ENCODE data around the gene TGIF1. TPM values are rescaled to one million over a fixed set of nuclear protein-coding genes. Genes with fewer than 3 reads are reported as not detected.
A peak's percentile ranks its signal among the peaks of the same experiment; 100 is the strongest.

Gene TGIF1
- total RNA-seq, 1 experiment from 2014 or later, result 110 TPM

DNA sequence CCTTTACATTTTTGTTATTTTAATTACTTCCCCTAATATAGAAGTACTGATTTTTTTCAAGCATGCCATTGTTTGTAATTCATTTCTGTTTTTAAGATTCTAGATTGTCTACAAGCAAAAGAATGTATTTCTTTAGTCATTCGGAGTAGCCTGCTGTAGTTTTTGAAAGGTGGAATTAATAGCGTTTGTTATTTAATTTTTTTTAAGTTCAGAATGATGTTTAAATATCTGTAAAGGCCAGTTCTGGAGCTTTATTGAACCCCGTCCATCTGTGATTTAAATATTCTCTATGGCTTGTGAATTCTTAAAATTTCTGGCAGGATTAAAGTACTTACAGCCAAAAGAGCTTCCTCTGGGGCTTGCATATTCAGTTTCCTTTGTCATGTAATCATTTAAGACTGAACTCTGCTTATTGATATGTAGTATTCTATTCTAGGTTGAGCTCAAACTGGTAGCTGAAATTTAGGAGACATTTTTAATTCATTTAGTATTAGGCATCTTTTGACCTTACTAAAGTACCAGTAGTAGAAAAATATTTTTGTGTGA, 5.2 kb downstream of the TGIF1 start:
- Histone ChIP-seq H3K27me3 (ENCODE audit: low read length) (no peaks in the 10 kb centered on the region), H3K36me3 (ENCODE audit: insufficient read depth, low read length) (peaks cover 48% of the 10 kb centered on the region), H2AFZ (ENCODE audit: low read length) (no peak overlapping the region), H4K20me1 (ENCODE audit: insufficient read depth, low read depth, low read length) (peaks cover 24% of the 10 kb centered on the region), H3K79me2 (ENCODE audit: low read length) (peaks cover 74% of the 10 kb centered on the region), H3K9ac (ENCODE audit: low read length) (peak overlapping the region; percentile 96), H3K9me3 (ENCODE audit: low read length) (no peaks in the 10 kb centered on the region), H3K9me2 (replicated peaks; ENCODE audit: insufficient read depth, low read length) (no peaks in the 10 kb centered on the region), H3K4me3 (ENCODE audit: low read length) (peak overlapping the region; percentile 97), H3K27ac (ENCODE audit: low read length) (peak overlapping the region; percentile 89), H3K4me2 (ENCODE audit: low read depth, low read length, poor library complexity, severe bottlenecking) (peak overlapping the region; percentile 70), H3K4me1 (ENCODE audit: low read length) (peaks cover 44% of the 10 kb centered on the region)
- no peak for DNase-seq

DNA sequence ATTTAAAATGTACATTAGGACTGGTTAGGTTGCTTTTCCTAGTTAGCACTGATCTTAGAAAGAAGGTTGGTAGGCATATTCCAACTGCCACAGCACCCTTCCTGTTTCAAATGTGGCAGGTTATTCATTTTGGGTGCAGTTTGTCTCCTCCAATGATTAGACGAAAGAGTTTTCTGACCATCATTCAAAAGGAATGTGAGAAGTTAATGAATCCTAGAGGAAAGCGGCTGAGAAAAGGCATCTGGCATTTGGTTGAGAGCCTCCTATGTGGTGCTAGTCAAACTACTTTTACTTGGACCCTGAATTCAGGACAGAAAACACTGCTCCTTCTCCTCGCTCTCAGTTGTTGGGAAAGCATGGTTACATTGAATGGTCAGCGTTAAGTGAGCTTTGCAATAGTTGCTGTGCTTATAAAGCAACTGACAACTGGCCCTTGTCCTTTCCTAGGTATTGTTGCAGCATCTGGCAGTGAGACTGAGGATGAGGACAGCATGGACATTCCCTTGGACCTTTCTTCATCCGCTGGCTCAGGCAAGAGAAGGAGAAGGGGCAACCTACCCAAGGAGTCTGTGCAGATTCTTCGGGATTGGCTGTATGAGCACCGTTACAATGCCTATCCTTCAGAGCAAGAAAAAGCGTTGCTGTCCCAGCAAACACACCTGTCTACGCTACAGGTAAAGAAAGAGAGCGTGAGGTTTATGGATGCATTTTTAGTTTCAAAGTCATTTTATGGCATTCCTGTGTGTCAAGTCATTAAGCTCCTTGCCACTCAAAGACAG, 6.1 kb downstream of the TGIF1 start:
- H4K20me1 ChIP-seq (ENCODE audit: insufficient read depth, low read depth, low read length), result peaks cover 24% of the 10 kb centered on the region
- peaks cover 56% of the 10 kb centered on the region for H3K36me3 ChIP-seq (ENCODE audit: insufficient read depth, low read length)
- no peak overlapping the region for H2AFZ ChIP-seq (ENCODE audit: low read length)
- H3K27me3 ChIP-seq (ENCODE audit: low read length), result no peaks in the 10 kb centered on the region
- H3K27ac ChIP-seq (ENCODE audit: low read length), result peak overlapping the region; percentile 89; the same call in 1 of the 2 replicates
- peaks cover 66% of the 10 kb centered on the region for H3K79me2 ChIP-seq (ENCODE audit: low read length)
- no peak overlapping the region for H3K4me3 ChIP-seq (ENCODE audit: low read length)
- H3K9me3 ChIP-seq (ENCODE audit: low read length), result no peaks in the 10 kb centered on the region
- no peak overlapping the region for H3K4me2 ChIP-seq (ENCODE audit: low read depth, low read length, poor library complexity, severe bottlenecking)
- peaks cover 44% of the 10 kb centered on the region for H3K4me1 ChIP-seq (ENCODE audit: low read length)
- no peaks in the 10 kb centered on the region for H3K9me2 ChIP-seq (replicated peaks; ENCODE audit: insufficient read depth, low read length)
- no peak overlapping the region for H3K9ac ChIP-seq (ENCODE audit: low read length)
- DNase-seq, result no peak

DNA sequence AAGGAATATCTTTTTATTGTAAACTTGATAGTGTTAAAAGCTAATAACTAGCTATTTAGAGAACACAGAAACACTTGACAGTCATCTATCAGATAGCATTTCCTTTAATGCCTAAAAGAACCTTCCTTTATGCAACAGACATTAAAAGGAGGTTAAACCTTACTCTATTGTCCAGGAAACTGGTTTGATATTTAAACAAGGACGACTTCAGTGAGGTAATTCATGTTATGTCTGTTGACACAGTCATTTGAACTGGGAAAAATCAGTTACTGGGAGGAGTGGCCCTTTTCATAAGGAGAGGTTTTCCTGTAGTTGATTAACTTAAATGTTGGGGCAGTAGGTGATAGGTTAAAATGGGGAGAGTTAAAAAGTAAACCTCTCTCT, 6.7 kb downstream of the TGIF1 start:
- Histone ChIP-seq H3K79me2 (ENCODE audit: low read length) (peaks cover 60% of the 10 kb centered on the region), H2AFZ (ENCODE audit: low read length) (no peak overlapping the region), H3K27me3 (ENCODE audit: low read length) (no peaks in the 10 kb centered on the region), H3K27ac (ENCODE audit: low read length) (no peak overlapping the region), H3K9me3 (ENCODE audit: low read length) (no peaks in the 10 kb centered on the region), H3K4me2 (ENCODE audit: low read depth, low read length, poor library complexity, severe bottlenecking) (no peak overlapping the region), H3K9ac (ENCODE audit: low read length) (no peak overlapping the region), H3K36me3 (ENCODE audit: insufficient read depth, low read length) (peaks cover 56% of the 10 kb centered on the region), H3K9me2 (replicated peaks; ENCODE audit: insufficient read depth, low read length) (no peaks in the 10 kb centered on the region), H4K20me1 (ENCODE audit: insufficient read depth, low read depth, low read length) (peaks cover 24% of the 10 kb centered on the region), H3K4me1 (ENCODE audit: low read length) (peaks cover 44% of the 10 kb centered on the region), H3K4me3 (ENCODE audit: low read length) (no peak overlapping the region)
- no peak for DNase-seq

DNA sequence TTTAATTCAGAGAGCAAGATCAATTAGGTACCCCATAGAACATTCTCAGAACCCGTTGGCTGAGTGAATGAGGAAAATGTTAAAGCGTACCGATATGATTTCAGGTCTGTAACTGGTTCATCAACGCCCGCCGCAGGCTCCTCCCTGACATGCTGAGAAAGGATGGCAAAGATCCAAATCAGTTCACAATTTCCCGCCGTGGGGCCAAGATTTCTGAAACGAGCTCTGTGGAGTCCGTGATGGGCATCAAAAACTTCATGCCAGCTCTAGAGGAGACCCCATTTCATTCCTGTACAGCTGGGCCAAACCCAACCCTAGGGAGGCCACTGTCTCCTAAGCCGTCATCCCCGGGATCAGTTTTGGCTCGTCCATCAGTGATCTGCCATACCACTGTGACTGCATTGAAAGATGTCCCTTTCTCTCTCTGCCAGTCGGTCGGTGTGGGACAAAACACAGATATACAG, 7.3 kb downstream of the TGIF1 start:
- Histone ChIP-seq H3K9me2 (replicated peaks; ENCODE audit: insufficient read depth, low read length) (no peaks in the 10 kb centered on the region), H3K27ac (ENCODE audit: low read length) (no peak overlapping the region), H2AFZ (ENCODE audit: low read length) (no peak overlapping the region), H3K4me1 (ENCODE audit: low read length) (peaks cover 44% of the 10 kb centered on the region), H3K9me3 (ENCODE audit: low read length) (no peaks in the 10 kb centered on the region), H4K20me1 (ENCODE audit: insufficient read depth, low read depth, low read length) (peaks cover 24% of the 10 kb centered on the region), H3K36me3 (ENCODE audit: insufficient read depth, low read length) (peaks cover 56% of the 10 kb centered on the region), H3K79me2 (ENCODE audit: low read length) (peaks cover 54% of the 10 kb centered on the region), H3K27me3 (ENCODE audit: low read length) (no peaks in the 10 kb centered on the region), H3K4me2 (ENCODE audit: low read depth, low read length, poor library complexity, severe bottlenecking) (no peak overlapping the region), H3K9ac (ENCODE audit: low read length) (no peak overlapping the region), H3K4me3 (ENCODE audit: low read length) (no peak overlapping the region)
- DNase-seq, result no peak

DNA sequence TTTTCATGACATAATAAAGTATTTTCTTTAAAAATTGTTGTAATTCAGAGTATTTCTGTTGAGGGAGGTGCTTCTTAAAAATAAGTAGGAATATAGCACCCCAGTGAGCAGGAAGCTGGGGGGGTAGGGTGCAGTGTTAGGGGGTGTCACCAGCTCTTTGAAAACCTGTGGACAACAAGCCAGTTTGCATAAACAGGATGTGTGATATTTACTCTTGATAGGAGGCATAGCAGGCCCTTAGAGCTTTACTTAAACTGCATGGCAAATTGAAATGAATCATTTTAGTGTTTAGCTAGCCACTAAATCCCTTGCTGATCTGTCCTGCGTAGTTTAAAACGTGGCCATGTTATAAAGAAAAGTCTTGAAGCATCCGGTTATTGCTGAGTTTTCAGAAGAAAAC, 8.4 kb downstream of the TGIF1 start:
- no peaks in the 10 kb centered on the region for H3K9me3 ChIP-seq (ENCODE audit: low read length)
- DNase-seq, result no peak
- no peaks in the 10 kb centered on the region for H3K27me3 ChIP-seq (ENCODE audit: low read length)
- H3K4me3 ChIP-seq (ENCODE audit: low read length), result no peak overlapping the region
- H3K9me2 ChIP-seq (replicated peaks; ENCODE audit: insufficient read depth, low read length), result no peaks in the 10 kb centered on the region
- no peak overlapping the region for H3K4me2 ChIP-seq (ENCODE audit: low read depth, low read length, poor library complexity, severe bottlenecking)
- H3K27ac ChIP-seq (ENCODE audit: low read length), result no peak overlapping the region
- H2AFZ ChIP-seq (ENCODE audit: low read length), result no peak overlapping the region
- peaks cover 56% of the 10 kb centered on the region for H3K36me3 ChIP-seq (ENCODE audit: insufficient read depth, low read length)
- H3K79me2 ChIP-seq (ENCODE audit: low read length), result peaks cover 43% of the 10 kb centered on the region
- peaks cover 33% of the 10 kb centered on the region for H3K4me1 ChIP-seq (ENCODE audit: low read length)
- H4K20me1 ChIP-seq (ENCODE audit: insufficient read depth, low read depth, low read length), result peaks cover 24% of the 10 kb centered on the region
- no peak overlapping the region for H3K9ac ChIP-seq (ENCODE audit: low read length)

DNA sequence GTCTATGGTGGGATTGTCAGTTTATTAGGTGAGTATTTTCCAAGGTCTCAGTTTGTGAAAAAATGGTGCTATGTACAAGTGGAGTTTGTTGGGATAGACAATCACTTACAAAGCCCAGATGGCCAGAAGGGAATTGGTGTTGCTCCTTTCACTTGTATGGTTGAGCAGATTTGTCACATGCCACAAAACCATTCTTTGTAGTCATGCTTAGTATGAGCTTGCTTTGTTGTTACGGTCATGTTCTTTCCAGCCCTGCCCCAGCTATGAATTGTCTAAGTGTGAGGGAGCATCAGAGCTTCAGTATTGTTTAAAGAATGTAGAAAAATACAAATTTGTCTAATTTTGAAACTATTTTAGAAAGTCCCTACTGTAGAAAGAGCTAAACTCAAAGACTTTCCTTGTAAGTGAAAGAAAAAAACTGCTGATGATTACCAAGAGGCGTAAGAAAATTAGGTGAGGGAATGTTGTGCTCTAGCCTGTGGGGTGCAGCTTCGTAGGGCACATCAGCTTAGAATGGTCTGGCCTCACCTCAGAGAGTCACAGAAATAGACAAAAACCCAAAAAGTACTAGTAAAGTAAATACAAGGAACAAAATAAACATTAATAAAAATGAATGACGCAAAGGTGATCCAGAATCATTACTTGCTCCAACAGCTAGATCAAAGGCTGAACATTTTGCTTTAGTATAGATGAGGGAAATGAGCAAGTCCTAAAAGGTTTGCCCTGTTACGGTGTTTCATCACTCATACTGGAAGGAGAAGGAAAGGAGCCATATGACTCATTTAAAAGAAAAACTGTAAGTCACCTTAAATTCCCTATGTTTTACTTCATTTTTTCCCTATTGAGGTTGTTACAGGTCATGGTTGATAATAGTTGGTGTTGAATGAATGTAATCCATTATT, 9.2 kb downstream of the TGIF1 start:
- H3K4me3 ChIP-seq (ENCODE audit: low read length), result no peak overlapping the region
- peaks cover 24% of the 10 kb centered on the region for H3K4me1 ChIP-seq (ENCODE audit: low read length)
- no peaks in the 10 kb centered on the region for H3K9me3 ChIP-seq (ENCODE audit: low read length)
- no peaks in the 10 kb centered on the region for H3K27me3 ChIP-seq (ENCODE audit: low read length)
- H3K79me2 ChIP-seq (ENCODE audit: low read length), result peaks cover 35% of the 10 kb centered on the region
- H3K4me2 ChIP-seq (ENCODE audit: low read depth, low read length, poor library complexity, severe bottlenecking), result no peak overlapping the region
- H3K9ac ChIP-seq (ENCODE audit: low read length), result no peak overlapping the region
- peaks cover 24% of the 10 kb centered on the region for H4K20me1 ChIP-seq (ENCODE audit: insufficient read depth, low read depth, low read length)
- H3K36me3 ChIP-seq (ENCODE audit: insufficient read depth, low read length), result peaks cover 56% of the 10 kb centered on the region
- no peaks in the 10 kb centered on the region for H3K9me2 ChIP-seq (replicated peaks; ENCODE audit: insufficient read depth, low read length)
- no peak overlapping the region for H2AFZ ChIP-seq (ENCODE audit: low read length)
- H3K27ac ChIP-seq (ENCODE audit: low read length), result peak overlapping the region; percentile 1; the same call in 1 of the 2 replicates
- DNase-seq, result no peak

DNA sequence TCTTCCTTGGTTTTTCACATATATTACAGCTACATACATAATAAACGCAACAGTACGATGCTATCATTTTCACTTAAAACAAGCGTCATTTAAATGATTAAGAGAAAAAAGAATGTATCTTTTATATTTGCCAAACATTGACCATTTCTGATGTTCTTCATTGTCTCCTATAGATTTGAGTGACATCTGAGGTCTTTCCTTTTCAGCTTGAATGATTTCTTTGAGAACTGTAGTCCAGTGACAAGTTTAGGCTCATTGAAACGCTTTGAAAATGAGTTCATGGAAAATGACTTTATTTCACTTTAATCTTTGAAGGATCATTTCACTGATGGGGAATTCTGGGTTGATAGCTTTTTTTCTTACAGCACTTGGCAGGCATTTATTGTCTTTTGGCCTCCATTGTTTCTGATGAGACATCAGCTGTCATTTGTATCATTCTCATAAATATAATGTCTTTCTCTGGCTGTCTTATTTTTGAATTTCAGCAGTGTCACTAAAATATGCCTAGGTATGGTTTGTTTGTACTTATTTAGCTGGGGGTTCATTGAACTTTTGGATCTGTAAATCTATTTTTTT, 10.9 kb downstream of the TGIF1 start:
- Histone ChIP-seq H3K79me2 (ENCODE audit: low read length) (peaks cover 18% of the 10 kb centered on the region), H3K4me1 (ENCODE audit: low read length) (peaks cover 10% of the 10 kb centered on the region), H3K9me3 (ENCODE audit: low read length) (no peaks in the 10 kb centered on the region), H3K4me3 (ENCODE audit: low read length) (no peak overlapping the region), H3K27me3 (ENCODE audit: low read length) (no peaks in the 10 kb centered on the region), H3K27ac (ENCODE audit: low read length) (no peak overlapping the region), H4K20me1 (ENCODE audit: insufficient read depth, low read depth, low read length) (peaks cover 12% of the 10 kb centered on the region), H2AFZ (ENCODE audit: low read length) (no peak overlapping the region), H3K9me2 (replicated peaks; ENCODE audit: insufficient read depth, low read length) (no peaks in the 10 kb centered on the region), H3K36me3 (ENCODE audit: insufficient read depth, low read length) (peaks cover 45% of the 10 kb centered on the region), H3K4me2 (ENCODE audit: low read depth, low read length, poor library complexity, severe bottlenecking) (no peak overlapping the region), H3K9ac (ENCODE audit: low read length) (no peak overlapping the region)
- no peak for DNase-seq

All from Karpas-422 (cell line).